Fibroblast of skin of abdomen (primary cell): ENCODE results near the gene TMEM135.

Experiments used
- DNase-seq: peaks from one replicate; pipeline ENCODE4 v3.0.0-alpha.2; 2013

TMEM135 gene

DNA sequence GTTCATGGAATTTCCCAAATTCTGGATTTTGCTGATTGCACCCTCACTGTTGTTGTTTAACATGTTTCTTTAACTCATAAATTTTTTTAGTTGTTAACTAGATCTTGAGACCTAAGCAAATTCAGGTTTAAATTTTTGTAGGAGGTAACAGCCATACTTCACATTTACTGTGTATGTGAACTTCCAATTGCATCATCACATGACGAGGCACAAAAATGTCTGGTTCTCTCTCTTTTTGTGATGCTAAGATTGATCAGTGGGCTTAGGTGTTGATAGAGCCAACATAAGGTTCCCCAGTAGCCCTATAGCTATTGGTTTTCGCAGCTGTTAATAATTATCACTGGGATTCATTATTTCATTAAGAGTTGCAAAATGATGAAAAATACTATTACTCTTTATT, 277.5 kb downstream of the TMEM135 start:
- DNase-seq: no peak

DNA sequence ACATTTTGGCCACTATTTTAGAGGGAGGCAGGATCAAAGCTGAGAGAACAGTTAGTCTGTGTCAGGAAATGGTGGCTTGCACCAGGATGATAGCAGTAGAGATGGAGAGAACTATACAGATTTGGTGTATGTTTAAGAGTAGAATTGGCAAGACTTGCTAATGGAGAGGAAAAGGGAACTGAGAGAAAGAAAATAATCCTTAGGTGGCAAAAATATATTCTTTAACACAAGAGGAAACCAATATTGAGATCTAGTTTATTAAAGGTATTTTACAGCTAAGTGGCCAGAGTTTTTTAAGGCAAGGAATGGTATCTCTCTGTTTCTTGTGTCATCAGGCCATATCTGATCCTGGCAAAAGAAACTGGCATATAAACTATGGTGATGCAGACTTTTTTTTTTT, 278.8 kb downstream of the TMEM135 start:
- no peak for DNase-seq

DNA sequence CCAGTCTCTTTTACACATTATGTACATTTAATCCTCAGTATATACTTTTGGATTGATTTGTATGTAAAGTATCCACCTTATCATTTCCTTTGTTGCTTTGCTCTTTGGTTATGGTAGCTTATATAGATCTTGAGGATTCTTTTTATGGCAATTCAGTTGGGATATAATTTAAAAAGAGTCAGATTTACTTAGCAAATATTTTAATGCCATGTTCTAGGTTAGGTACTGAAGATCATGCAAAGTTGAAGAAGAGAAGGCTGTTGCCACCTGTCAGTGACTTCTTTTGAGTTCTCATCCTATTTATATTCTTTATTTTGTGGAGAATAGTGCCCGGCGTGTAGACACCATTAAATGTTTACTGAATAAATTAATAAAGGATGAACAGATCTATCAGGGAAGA, 279.7 kb downstream of the TMEM135 start:
- no peak for DNase-seq

DNA sequence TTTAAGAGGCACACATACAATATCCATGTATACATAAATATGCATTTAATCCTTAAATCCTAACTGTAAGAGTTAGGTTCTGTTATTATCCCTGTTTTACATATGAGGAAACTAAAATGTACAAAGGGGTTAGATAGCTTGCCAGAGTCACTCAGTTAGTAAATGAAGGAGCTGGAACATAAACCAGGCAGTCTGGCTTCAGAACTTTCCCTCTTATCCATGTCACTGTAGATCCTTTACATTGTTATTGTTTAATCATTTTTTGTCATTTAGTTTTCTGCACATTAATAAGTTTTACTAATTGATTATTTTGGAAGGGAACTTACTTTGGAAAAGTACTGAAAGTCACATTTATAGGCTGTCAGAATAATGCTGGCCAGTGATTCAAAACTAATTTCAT, 282.4 kb downstream of the TMEM135 start:
- DNase-seq: no peak

DNA sequence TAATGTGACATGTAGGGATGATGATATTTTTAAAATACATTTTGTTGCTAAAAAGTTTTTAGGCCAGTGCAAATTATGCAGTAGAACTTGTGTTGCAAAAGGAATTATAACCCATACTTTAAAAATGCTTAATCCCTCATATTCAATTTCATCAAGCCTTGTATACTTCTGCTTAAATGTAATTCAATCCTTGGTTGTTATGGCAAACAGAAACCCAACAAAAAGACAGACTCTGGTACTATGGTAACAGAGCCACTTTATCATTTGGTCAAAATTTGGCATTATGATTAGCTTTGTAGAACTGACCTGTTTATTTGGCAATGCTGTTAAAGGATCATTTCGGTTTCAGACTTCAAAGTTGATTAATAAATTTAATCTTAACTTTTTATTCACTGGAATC, 284.8 kb downstream of the TMEM135 start:
- DNase-seq: no peak

DNA sequence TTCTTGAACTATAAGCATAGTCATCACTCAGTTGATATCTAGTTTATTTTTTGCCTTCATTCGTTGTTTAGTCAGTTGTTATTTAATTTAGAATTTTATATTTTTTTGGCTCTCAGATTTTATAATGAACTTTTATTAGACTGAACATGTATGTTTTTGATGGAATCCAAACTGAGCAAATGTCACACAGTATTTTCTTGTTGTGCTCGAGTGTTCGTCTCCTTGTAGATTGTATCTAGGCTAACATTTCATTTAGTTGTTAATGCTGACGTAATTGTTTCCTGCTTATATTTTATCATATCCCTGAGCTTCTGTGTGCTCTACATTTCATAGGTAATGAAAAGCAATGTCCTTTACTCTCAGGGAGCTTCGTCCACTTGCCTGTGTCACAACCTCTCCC, 286.2 kb downstream of the TMEM135 start:
- DNase-seq: no peak

DNA sequence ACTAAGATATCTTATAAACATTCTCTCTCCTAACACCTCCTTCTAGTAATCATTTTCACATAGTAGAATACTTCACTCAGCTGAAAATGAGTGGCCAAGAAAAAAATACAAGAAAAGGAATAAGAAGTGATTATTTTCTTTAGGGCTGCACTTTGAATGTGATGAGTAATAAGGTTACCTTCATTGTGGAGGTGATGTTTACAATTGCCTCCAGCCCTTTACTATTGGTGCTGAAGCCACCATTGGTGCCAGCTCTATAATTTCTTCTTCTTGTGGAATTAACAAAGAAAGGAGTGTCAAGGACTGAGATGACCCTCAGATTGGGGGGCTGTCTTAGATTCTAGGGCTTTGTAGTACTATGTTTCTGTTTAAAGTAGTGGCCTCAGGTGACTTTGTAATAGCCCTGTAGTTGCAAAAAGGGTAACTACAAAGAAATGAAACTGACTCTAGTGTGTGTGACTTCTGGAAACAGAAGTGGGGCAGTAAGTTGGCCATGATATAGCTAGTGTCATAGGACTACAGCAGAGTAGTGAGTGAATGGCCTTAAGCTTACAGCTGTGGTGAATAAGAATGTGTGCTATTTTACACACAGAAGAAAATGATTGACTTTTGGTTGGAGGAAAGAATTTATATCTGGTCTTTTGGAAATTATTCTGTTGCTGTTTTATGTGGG, 287.2 kb downstream of the TMEM135 start:
- no peak for DNase-seq

DNA sequence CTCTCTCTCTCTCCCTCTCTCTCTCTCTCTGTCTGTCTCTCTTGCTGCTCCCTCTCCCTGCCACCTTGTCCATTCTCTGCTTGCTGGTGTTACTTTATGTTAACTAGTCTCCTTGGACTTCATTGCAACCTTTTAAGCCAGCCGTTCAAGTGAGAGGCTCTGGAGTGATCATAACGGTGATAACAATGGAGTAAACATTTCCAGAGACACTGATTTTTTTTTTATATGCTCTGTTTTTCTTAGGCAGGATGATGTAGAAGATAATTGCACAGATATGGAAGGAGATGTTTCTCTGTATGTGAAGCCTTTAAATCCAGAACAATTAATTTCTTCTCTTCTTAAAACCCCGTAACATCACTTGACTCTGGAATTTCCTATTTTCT, 287.7 kb downstream of the TMEM135 start:
- DNase-seq: no peak

DNA sequence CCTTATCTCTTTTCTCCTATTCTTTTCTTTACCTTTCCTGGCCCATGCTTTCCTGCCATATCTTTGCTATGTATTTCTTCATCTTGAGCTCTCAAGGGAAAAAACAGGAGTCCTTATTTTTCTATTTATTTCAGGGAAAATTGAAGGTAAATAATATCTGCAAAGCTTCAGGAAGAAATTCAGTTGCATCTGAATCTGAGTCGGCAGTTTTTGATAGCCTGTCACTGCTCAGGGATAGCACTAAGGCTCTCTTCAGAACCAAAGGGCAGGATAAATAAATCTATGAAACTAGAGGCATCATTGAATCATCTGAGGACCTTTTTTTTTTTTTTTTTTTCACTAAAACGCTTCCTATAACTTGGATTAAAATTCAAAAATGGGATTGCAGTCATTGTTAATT, 288.9 kb downstream of the TMEM135 start:
- DNase-seq: no peak

DNA sequence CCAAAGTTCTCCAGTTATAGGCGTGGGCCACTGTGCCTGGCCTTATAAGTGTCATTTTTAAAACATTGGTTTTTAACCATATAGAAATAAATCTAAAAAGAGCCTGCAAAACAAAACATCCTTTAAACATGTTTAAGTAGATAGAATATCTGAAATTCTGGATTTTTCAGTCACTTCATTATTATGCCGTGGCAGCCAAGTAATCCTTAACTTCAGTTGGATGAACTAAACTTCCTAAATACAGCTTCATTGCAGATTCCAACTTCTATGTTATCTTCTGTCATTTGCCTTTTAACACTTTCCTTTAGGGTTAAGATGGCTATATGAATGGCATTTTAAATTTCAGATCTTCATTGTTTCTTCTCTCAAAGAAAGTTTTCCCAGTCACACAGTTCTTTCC, 291.4 kb downstream of the TMEM135 start:
- DNase-seq: no peak

DNA sequence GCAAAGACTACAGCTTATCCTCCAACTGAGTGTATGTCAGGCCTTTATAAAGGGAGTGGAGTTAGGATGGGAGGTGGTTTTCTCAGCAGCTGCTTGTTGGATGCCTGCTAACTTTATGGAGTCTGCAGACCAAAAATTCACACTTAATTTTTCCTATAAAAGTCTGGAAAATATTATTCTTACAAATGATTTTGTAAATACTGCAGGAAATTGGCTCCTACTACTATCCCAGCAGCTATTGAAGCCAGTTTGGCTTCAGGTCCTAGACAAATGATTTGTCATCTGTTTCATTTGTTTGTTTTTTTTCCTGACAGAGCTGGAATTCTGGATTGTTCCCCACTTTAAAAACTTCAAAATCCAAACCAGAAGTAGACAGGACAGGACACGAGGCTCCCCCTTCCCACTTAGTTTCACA, 292.5 kb downstream of the TMEM135 start:
- DNase-seq: no peak

DNA sequence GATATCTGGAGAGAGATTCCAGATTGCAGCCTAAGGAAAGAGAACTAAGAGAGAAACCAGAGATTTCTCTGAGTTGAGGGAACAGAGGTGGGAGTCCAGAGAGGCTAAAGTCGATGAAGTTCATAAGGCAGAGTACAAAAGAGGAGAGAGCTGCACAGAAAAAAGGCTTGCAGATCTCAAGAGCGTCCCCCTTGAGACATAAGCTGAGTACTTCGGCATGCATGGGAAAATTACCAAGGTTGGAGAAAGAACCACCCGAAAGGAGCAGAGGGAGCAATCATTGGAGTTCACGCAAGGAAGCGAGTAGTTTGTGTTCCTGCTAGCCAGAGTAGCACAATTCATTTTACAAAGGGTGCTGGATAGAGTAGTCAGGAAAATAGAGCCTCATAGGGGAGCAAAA, 293.5 kb downstream of the TMEM135 start:
- DNase-seq: no peak

DNA sequence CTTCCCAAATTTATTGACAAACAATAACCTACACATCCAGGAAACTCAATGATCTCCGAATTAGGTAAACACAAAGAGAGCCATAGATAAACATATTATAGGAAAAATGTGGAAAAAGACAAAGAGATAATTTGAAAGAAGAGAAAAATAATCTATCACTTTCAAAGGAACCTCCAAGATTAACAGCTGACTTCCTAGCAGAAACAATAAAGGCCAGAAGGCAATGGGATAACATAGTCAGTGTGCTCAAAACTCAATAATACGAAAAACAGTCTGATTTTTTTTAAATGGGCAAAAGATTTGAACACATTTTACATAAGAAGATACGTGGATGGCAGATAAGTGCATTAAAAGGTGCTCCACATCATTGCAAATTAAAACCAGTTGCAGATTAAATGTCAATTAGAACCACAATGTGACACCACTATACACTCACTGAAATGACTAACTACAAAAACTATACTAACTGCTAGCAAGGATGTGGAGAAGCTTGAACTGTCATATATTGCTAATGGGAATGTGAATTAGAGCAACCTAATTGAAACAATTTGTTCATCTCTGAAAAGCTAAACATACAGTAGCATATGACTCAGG, 300.4 kb downstream of the TMEM135 start:
- DNase-seq: no peak

DNA sequence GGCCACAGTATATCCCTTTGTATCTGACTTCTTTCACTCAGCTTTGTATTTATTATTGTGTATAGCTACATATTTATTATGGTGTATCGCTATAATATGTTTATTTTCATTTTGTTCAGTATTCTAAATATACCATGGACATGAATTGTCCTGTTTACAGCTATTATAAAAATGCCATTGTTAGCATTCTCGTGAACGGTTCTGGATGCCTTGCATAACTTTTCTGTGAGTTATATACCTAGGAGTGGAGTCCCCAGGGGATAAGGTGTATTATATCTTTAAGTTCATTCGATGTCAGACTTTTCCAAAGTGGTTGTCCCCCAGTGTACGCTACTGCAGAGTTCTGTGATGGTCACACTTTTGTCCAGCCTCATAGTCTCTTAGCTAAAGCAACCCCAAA, 301.7 kb downstream of the TMEM135 start:
- DNase-seq: no peak

DNA sequence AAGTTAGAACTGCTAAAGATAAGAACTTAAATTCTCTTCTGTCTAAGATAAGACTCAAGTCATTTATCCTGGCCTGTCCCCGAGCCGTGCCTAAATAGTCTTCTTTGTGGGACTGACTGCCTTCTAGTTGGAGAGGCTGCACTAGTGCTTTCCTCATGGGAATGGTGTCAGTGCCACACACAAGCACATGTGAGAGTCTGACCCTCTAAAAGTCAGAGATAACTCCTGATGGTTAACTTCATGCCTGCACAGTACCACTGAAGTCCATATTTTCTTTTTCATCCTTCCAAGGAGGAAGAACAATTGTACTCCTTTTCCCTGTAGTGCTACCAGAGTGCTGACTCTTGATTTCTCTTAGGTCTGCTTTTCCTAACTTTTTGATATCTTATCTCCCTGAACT, 309.7 kb downstream of the TMEM135 start:
- DNase-seq: no peak

DNA sequence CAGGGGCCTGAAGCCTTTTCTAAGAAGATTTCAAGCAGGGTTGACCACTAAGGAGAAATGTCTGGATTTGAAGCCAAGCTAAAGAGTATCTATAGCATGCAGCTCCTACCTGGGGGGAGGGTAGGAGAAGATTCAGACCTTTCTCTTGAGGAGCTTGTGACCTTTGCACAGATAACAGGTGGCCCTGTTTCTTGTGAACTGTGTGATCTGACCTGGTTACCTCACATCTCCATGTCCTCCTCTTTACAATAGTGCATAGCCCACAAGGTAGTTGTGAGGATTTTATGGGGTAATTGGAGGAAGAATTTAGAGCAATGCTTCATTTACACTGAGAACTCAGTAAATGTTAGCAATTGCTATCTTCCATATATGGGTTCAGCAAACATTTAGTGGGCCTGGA, 310.1 kb downstream of the TMEM135 start:
- DNase-seq: no peak

DNA sequence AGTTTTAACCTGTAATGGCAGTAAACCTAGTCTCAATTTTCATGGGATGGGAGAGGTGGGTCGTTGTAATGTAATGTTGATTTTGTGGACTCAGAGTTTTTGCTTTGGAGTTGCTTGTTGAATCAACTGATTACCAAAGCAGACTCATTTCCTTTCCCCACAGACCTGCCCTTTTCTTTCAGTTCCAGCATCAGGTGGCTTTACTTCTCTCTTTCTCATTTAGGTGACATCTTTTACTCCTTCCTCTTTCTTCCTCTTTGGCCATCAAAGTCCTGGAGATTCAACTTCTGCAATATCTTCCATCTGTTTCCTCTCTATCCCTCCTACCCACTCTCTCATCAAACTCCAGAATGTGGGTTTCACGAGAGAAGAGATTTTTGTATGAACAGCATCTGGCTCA, 313.9 kb downstream of the TMEM135 start:
- no peak for DNase-seq

DNA sequence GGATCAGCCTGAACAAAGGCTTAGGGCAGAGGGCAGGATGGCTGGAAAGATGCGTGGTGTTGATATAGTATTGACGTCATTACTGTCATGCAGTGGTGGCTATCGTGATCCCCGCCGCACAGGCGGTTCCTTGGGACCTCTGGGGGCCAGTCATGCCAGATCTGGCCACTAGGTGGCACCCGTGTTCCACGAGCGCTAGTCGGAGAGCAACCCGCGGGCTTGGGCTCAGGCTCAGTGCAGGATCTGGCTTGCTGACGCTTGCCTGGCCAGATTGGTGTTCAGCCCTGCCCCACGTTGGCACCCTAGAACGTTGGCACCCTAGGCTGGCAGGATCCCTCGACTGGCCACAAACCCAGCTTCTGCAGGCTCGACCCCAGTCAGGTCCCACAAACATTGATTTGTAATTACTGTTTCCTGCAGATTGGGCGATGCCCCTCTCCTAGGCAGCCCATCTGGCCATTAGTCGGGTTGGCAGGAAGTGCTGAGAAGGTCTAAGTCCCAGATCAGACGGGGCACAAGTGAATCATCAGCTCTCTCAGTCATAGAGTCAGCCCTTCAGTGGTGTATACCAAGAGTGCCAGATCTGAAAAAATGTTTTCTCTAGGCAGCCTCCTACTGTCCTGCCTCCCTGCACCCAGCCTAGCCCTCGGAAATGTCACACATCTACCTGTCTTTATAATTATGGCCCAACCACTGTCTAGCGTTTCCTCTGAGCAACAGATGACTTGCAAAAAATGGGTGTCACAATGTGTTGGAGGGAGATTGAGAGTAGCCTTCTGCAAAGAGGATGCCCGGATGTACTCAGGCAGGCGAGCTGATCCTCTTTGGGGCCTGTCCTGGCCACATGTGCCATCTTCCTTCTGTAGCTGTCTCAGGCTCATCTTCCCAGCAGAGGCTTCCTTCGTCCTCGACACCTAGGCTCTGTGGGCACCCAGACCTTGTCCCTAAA, 315.3 kb downstream of the TMEM135 start:
- DNase-seq: peak; percentile 69

DNA sequence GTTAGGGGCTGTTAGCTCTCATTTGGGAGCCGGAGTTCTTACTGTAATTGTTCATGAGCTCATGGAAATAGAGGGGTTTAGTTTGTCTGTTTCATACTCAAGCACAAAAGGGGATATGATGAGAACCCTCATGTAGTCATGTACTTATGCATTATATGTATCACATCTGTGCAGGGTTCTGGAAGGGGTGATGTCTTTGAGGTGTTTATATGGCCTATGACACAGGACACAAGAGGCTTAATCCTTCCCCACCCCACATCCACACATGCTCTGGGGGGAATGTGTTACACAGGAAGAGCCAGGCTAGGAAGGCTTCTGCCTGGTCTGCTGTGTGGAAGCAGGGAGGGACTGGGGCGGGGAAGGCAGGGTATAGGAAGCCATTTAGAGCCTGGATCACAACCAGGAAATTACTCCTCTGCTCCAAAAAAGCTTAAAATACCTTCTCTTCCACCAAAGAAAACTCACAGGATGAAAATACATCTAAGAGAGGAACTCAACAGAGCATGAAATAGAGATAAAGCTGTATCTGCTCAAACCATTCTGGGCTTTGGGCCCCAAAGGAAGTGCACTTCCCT, 316.1 kb downstream of the TMEM135 start:
- no peak for DNase-seq

DNA sequence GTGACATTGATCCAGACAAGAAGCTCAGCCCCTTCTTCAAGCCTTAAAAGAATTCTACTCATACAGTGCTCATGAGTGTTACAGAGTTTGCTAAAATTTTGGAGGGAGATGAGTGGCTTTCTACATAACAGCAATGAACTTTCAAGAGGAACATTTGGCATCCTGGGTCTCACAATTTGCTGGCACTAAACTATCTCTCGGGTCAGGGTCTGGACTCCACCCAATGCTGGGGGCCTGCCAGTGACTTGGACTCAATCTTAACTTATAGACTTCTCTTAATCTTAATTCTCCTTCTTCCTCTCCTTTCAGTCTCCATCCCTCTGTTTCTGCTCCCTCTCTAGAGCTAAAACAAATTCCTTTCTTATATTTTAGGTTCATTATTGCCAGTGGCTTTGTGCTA, 317.9 kb downstream of the TMEM135 start:
- DNase-seq: no peak

DNA sequence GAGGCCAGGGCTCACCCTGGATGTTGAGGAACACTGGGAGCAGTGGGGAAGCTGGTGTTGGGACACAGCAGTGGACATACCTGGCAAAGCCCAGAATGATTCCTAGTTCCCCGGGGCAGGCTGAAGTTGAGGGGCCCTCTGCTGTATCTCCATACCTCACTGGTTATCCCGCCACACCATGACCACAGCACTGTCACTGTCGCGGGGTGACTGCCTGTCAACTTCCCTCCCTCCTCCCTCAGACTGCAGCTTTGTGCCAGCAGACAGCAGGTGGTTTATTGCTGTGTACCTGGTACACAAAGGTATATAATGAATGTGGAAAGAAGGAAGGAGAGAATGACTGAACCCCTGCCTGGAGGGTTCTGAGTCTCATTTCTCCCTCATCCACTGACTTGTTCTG, 318.7 kb downstream of the TMEM135 start:
- no peak for DNase-seq

DNA sequence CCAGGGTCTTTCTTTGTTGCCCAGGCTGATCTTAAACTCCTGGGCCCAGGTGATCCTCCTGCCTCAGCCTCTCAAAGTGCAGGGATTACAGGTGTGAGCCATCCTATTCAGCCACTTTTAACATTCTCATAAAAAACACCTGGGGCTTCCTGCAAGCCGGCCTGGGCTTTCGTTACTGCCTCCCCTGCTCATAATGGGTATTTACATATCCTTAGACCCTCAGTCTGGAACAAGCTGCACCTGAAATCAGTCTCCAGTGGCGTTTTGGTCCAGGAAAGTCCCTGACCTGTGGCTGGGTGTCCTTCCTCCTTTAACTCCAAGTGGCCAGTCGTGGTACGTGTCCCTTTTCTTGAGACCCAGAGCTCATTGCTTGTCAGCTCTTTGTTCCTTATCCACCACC, 320.7 kb downstream of the TMEM135 start:
- no peak for DNase-seq

DNA sequence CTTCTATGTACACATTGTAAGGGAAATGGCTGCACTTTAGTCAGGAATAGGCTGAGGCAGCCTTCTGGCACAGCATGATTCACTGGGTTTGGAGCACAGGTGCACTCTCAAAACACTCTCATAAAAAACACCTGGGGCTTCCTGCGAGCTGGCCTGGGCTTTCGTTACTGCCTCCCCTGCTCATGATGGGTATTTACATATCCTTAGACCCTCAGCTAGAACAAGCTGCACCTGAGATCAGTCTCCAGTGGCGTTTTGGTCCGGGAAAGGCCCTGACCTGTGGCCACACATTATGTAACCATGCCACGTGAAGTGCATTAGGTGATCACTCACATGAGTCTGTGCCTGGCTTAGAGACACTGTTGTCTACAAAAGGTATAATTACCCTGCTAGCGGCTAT, 321.7 kb downstream of the TMEM135 start:
- DNase-seq: no peak

DNA sequence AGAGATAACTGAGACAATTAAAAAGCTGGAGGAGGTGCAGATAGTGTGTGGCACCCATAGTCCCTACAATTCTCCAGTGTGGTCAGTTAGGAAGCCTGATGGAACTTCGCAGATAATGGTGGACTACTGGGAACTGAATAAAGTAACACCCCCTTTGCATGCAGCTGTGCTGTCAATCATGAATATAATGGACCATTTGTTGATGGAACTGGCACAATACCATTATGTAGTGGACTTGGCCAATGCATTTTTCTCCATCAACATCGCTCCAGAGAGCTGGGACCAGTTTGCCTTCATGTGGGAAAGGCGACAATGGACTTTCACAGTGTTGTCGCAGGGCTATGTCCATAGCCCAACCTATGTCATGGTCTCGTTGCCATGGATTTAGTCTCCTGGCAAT, 324.2 kb downstream of the TMEM135 start:
- no peak for DNase-seq
